SH-SY5Y (cell line): Measurements from ENCODE around the gene SND1.

Experiments used
- GATA2 ChIP-seq: IDR thresholded peaks from 2 replicates; pipeline ENCODE4 v1.6.1; 2011; ENCODE audit warnings: mild to moderate bottlenecking, low read depth, low read length
- GATA3 ChIP-seq: IDR thresholded peaks from 2 replicates; pipeline ENCODE4 v1.6.1; 2011; ENCODE audit warnings: low read depth, mild to moderate bottlenecking, low read length, moderate library complexity

DNA sequence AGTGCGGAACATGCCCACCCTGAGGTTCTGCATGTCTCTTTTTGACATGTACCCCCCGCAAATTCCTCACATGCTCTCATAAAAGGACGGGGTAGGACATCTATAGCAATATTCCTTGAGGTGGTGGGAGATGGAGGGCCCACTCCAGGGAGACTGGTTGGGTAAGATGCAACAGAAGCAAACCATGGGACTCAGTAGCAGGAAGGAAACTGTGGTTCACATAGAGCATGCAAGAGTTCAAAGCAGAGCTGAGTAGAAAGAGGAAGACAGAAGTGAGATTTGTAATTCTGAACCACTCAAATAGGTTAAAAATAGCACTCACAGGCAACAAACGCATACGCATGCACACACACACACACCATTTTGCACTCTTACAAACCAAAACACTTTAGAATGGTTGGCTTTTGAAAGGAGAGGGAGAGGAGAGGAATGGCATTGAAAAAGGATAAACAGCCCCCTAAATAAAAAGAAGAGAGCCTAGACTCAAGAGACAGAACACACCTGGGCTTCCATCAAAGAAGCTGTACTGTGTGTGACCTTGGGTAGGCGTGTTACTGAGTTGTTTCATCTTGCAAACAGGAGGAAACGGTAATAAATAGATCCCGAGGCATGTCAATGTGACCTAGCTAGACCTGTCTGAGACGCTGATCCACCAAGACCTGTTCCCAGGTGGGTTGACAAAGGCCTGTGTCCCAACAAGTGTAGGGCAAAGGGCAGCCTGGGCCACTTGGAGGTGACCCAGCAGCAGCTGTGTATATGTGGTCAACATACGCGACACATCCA is 456.8 kb downstream of the SND1 start:
- TF ChIP-seq GATA3 (no peak), GATA2 (no peak)
